Endothelial cell of umbilical vein (primary cell): ENCODE data around the gene DDX31. TPM values are rescaled to one million over a fixed set of nuclear protein-coding genes. Genes with fewer than 3 reads are reported as not detected.

Experiments
- BruUV-seq: library from RNA; stranded (reverse); fragments of 400-500 nt; replicated peaks from 2 replicates; lab custom pipeline; 2021; lab: Mats Ljungman, UMichigan
- CTCF ChIA-PET: fragments of 300-600, 350-600 bp; sonication (Branson Sonifier 250); formaldehyde crosslinking; loops from one replicate; lab custom pipeline; 2021; ENCODE audit warnings: antibody characterized with exemption, inconsistent platforms; lab: Charles Lee
- POLR2A ChIA-PET: fragments of 300-600, 350-600 bp; sonication (Branson Sonifier 250); formaldehyde crosslinking; loops from one replicate; lab custom pipeline; 2021; ENCODE audit warnings: antibody characterized with exemption, inconsistent platforms; lab: Charles Lee
- DNase-seq: peaks from one replicate; pipeline ENCODE4 v3.0.0-alpha.2; 2011; ENCODE audit warnings: low read depth, low spot score
- FAIRE-seq: peaks from 2 replicates; lab custom pipeline; 2011; peaks lifted over from hg19 to GRCh38; lab: Jason Lieb, UNC
- H2AFZ ChIP-seq: 2 replicates; pipeline ENCODE4 v1.6.0; 2012; ENCODE audit warnings: low read depth, low read length, control low read depth, inconsistent platforms
- H3K27ac ChIP-seq: 2 replicates; pipeline ENCODE4 v1.5.1; 2011; ENCODE audit warnings: low read depth, mild to moderate bottlenecking, control low read depth, low read length, moderate library complexity; ENCODE audit not compliant: insufficient read depth
- H3K27me3 ChIP-seq, 2 experiments: 2 replicates each; pipeline versions ENCODE4 v1.6.0 to v1.6.1; 2011; ENCODE audit warnings: low read length in 2 of 2, mixed read lengths in 1 of 2; ENCODE audit not compliant: control insufficient read depth in 2 of 2, insufficient read depth in 2 of 2
- H3K36me3 ChIP-seq, 2 experiments: 2 replicates in 1 of 2; 3 replicates in 1 of 2; pipeline ENCODE4 v1.5.1; 2011; ENCODE audit warnings: low read length in 2 of 2, mild to moderate bottlenecking in 1 of 2, moderate library complexity in 1 of 2; ENCODE audit not compliant: control insufficient read depth in 2 of 2, insufficient read depth in 2 of 2; ENCODE audit errors: extremely low read depth in 1 of 2
- H3K4me1 ChIP-seq: 3 replicates; pipeline ENCODE4 v1.5.1; 2011; ENCODE audit warnings: mild to moderate bottlenecking, low read length; ENCODE audit not compliant: control insufficient read depth, insufficient read depth; ENCODE audit errors: extremely low read depth
- H3K4me2 ChIP-seq: 2 replicates; pipeline ENCODE4 v1.6.1; 2011; ENCODE audit warnings: low read length, control low read depth, mixed read lengths; ENCODE audit not compliant: insufficient read depth
- H3K4me3 ChIP-seq, 3 experiments: fragments of 200-600 bp in 1 of 3; sonication (generic), shearing (Covaris generic) in 1 of 3; replicated peaks in 1 of 3; 2 replicates each; pipeline ENCODE4 v1.5.1; 2011 to 2016; ENCODE audit warnings: control low read depth in 3 of 3, low read length in 3 of 3, mild to moderate bottlenecking in 2 of 3, inconsistent platforms in 1 of 3, low read depth in 1 of 3, moderate library complexity in 1 of 3; ENCODE audit not compliant: insufficient read depth in 1 of 3
- H3K79me2 ChIP-seq: 2 replicates; pipeline ENCODE4 v1.6.0; 2012; ENCODE audit warnings: low read length, inconsistent platforms; ENCODE audit not compliant: control insufficient read depth, insufficient read depth
- H3K9ac ChIP-seq: replicated peaks from 2 replicates; pipeline ENCODE3; 2011; ENCODE audit warnings: low read length, control low read depth; ENCODE audit not compliant: insufficient read depth; ENCODE audit errors: extremely low read depth
- H3K9me1 ChIP-seq: replicated peaks from 3 replicates; pipeline ENCODE4 v1.6.0; 2011; ENCODE audit warnings: mild to moderate bottlenecking, low read length; ENCODE audit not compliant: control insufficient read depth, insufficient read depth; ENCODE audit errors: extremely low read depth
- H3K9me3 ChIP-seq: replicated peaks from 2 replicates; pipeline ENCODE4 v1.5.1; 2012; ENCODE audit warnings: low read length, inconsistent platforms; ENCODE audit not compliant: control insufficient read depth, insufficient read depth
- H4K20me1 ChIP-seq: replicated peaks from 2 replicates; pipeline ENCODE3; 2011; ENCODE audit warnings: mild to moderate bottlenecking, low read length; ENCODE audit not compliant: control insufficient read depth, insufficient read depth; ENCODE audit errors: extremely low read depth
- CTCF ChIP-seq, 2 donors: IDR thresholded peaks; 1 replicate in 1 of 2; 2 replicates in 1 of 2; pipeline ENCODE4 v1.5.1; 2011; ENCODE audit warnings: low read length in 2 of 2, mild to moderate bottlenecking in 2 of 2, moderate library complexity in 2 of 2, control low read depth in 1 of 2, inconsistent platforms in 1 of 2, low read depth in 1 of 2; ENCODE audit not compliant: insufficient read depth in 1 of 2; ENCODE audit errors: extremely low read depth in 1 of 2
- EZH2 ChIP-seq: IDR thresholded peaks from 2 replicates; pipeline ENCODE4 v1.6.1; 2012; ENCODE audit warnings: borderline replicate concordance, low read depth, mild to moderate bottlenecking, moderate library complexity, low read length, inconsistent platforms; ENCODE audit not compliant: severe bottlenecking
- FOS ChIP-seq: IDR thresholded peaks from 2 replicates; pipeline ENCODE4 v1.6.1; 2011; ENCODE audit warnings: mild to moderate bottlenecking, low read length, moderate library complexity, borderline replicate concordance; ENCODE audit not compliant: insufficient read depth
- GATA2 ChIP-seq: IDR thresholded peaks from 2 replicates; pipeline ENCODE4 v1.7.0; 2011; ENCODE audit warnings: low read depth, mild to moderate bottlenecking, moderate library complexity, mixed read lengths, low read length; ENCODE audit not compliant: insufficient read length, insufficient read depth
- JUN ChIP-seq: IDR thresholded peaks from 2 replicates; pipeline ENCODE4 v1.6.1; 2011; ENCODE audit warnings: borderline replicate concordance, low read depth; ENCODE audit not compliant: insufficient read length, insufficient read depth
- MAX ChIP-seq: IDR thresholded peaks from 2 replicates; pipeline ENCODE4 v1.6.1; 2011; ENCODE audit not compliant: insufficient read depth, insufficient read length
- MYC ChIP-seq: IDR thresholded peaks from one replicate; pipeline ENCODE4 v1.6.1; 2011; ENCODE audit warnings: mild to moderate bottlenecking, low read depth, low read length
- POLR2A ChIP-seq: IDR thresholded peaks from 2 replicates; pipeline ENCODE4 v1.6.1; 2012; ENCODE audit warnings: low read depth, mild to moderate bottlenecking, control low read depth, low read length
- POLR2AphosphoS5 ChIP-seq: IDR thresholded peaks from 2 replicates; pipeline ENCODE4 v1.6.1; 2012; ENCODE audit warnings: low read depth, mild to moderate bottlenecking, control low read depth, low read length, moderate library complexity; ENCODE audit not compliant: insufficient read depth
- dilution Hi-C: fragments of 300-500 bp; cut with MboI; formaldehyde crosslinking; loops from one replicate; pipeline ENCODE4 v1.15.0; 2019; ENCODE audit warnings: low sequenced_read_pairs; ENCODE audit not compliant: extremely low pct_ligation_motif_present
- intact Hi-C: fragments of 100-400 bp; cut with micrococcal nuclease; formaldehyde crosslinking; loops from one replicate; pipeline ENCODE4 v1.10.0; 2022
- polyA plus RNA-seq, 4 experiments: library from polyadenylated mRNA; depleted of rRNA in 3 of 4; stranded (reverse) in 3 of 4; unstranded in 1 of 4; fragments of >200 nt; gene quantifications; 2 replicates each; pipeline versions ENCODE4 v1.2.1 to v1.2.3, GENCODE V29; 2011 to 2012; ENCODE audit warnings: missing spikeins in 1 of 4
- total RNA-seq: library from RNA; stranded (reverse); gene quantifications from 2 replicates; pipeline ENCODE4 v1.2.3, GENCODE V29; 2021

The DDX31 gene
- total and polyA plus RNA-seq, 2 donors (not counting 3 experiments of a cell fraction or from before 2014, with no cell fraction given): 8.0 to 16.3 TPM

- Histone ChIP-seq H3K79me2 (no peaks in the 10 kb centered on the region), H3K27me3 (peaks cover 4% of the 10 kb centered on the region in 2 experiments), H3K9me3 (no peaks in the 10 kb centered on the region), H4K20me1 (no peaks in the 10 kb centered on the region), H3K4me1 (no peaks in the 10 kb centered on the region), H3K27ac (no peak overlapping the region), H2AFZ (no peak overlapping the region), H3K4me2 (no peak overlapping the region), H3K9ac (no peak overlapping the region), H3K36me3 (no peaks in the 10 kb centered on the region), H3K4me3 (no peak overlapping the region), H3K9me1 (no peaks in the 10 kb centered on the region)
- ChIA-PET POLR2A (no interaction called here), CTCF (no interaction called here)
- FAIRE-seq: no peak
- intact Hi-C loops: no loop called here
- no TSS peak for BruUV-seq
- dilution Hi-C loops: no loop called here
- no peak for DNase-seq
- TF ChIP-seq MAX (no peak), MYC (no peak), EZH2 (no peak), CTCF (IDR thresholded peaks at IDR 0.05; ENCODE audit: extremely low read depth in 1 of 2, insufficient read depth in 1 of 2, low read depth in 1 of 2, low read length in 2 of 2) (no peak), JUN (no peak), GATA2 (no peak), FOS (no peak), POLR2A (no peak), POLR2AphosphoS5 (no peak)
These were observed 40.5 kb upstream of the DDX31 start for GRCh38 chr9:132710333-132710732.
